Spleen (tissue), 11 donors: Measurements from ENCODE around the gene PHF3. TPM values are rescaled to one million over a fixed set of nuclear protein-coding genes. Genes with fewer than 3 reads are reported as not detected.
A peak's percentile ranks its signal among the peaks of the same experiment; 100 is the strongest.

ENCODE experiments used
- DNase-seq: peaks from one replicate; pipeline ENCODE4 v3.0.0-alpha.2; 2020
- H3K27ac ChIP-seq, 8 donors: fragments of 200-600 bp; sonication (generic) in 7 of 8; 1 replicate in 4 of 8; 2 replicates in 4 of 8; pipeline versions ENCODE4 v1.5.0 to v1.8.0; 2016 to 2021; ENCODE audit warnings: inconsistent platforms in 4 of 8, mild to moderate bottlenecking in 4 of 8, moderate library complexity in 1 of 8
- H3K27me3 ChIP-seq, 7 donors: fragments of 200-600 bp; sonication (generic) in 6 of 7; replicated peaks in 1 of 7; 1 replicate in 4 of 7; 2 replicates in 3 of 7; pipeline versions ENCODE4 v1.5.0 to v1.8.0; 2016 to 2021; ENCODE audit warnings: inconsistent platforms in 3 of 7, mild to moderate bottlenecking in 1 of 7
- H3K36me3 ChIP-seq, 6 donors: fragments of 200-600 bp; sonication (generic) in 5 of 6; 1 replicate in 4 of 6; 2 replicates in 2 of 6; pipeline versions ENCODE4 v1.5.0 to v1.8.0; 2016 to 2021; ENCODE audit warnings: inconsistent platforms in 2 of 6
- H3K4me1 ChIP-seq, 6 donors: fragments of 200-600 bp; sonication (generic) in 5 of 6; 1 replicate in 3 of 6; 2 replicates in 3 of 6; pipeline versions ENCODE4 v1.5.0 to v1.8.0; 2016 to 2021; ENCODE audit warnings: inconsistent platforms in 3 of 6
- H3K4me3 ChIP-seq, 8 donors: fragments of 200-600 bp; sonication (generic) in 7 of 8; 1 replicate in 4 of 8; 2 replicates in 4 of 8; pipeline versions ENCODE4 v1.5.0 to v1.8.0; 2016 to 2021; ENCODE audit warnings: inconsistent platforms in 4 of 8, mild to moderate bottlenecking in 4 of 8, moderate library complexity in 2 of 8
- H3K9me3 ChIP-seq, 8 donors: fragments of 200-600 bp; sonication (generic) in 7 of 8; 1 replicate in 4 of 8; 2 replicates in 4 of 8; pipeline versions ENCODE4 v1.5.0 to v1.8.0; 2016 to 2021; ENCODE audit warnings: inconsistent platforms in 4 of 8
- CTCF ChIP-seq, 11 experiments: fragments of 200-600 bp in 7 of 11; fragments of 450-650 bp in 4 of 11; sonication (generic) in 4 of 11; IDR thresholded peaks in 8 of 11; conservative IDR thresholded peaks in 3 of 11; 1 replicate in 7 of 11; 2 replicates in 4 of 11; pipeline versions ENCODE4 v1.4.0 to v1.8.0; 2016 to 2021; ENCODE audit warnings: antibody characterized with exemption in 11 of 11, inconsistent platforms in 4 of 11, mild to moderate bottlenecking in 1 of 11
- POLR2A ChIP-seq, 3 donors: fragments of 450-650 bp; IDR thresholded peaks; one replicate each; pipeline ENCODE4 v1.5.1; 2017; ENCODE audit warnings: antibody characterized with exemption in 3 of 3, mild to moderate bottlenecking in 1 of 3
- POLR2AphosphoS5 ChIP-seq, 3 donors: sonication (generic); formaldehyde crosslinking; IDR thresholded peaks; one replicate each; pipeline ENCODE4 v1.5.1; 2017; ENCODE audit warnings: antibody characterized with exemption in 3 of 3
- WGBS, 5 donors: extraction: QIAGEN DNeasy Blood & Tissue Kit in 3 of 5; methylation state at CpG; one replicate each; pipeline versions ENCODE4 v1.1.5 to v1.1.7; 2013 to 2018; 5-methylcytosine and 5-hydroxymethylcytosine counted together
- intact Hi-C: fragments of 100-400 bp; cut with DNase I; formaldehyde crosslinking; loops from one replicate; pipeline ENCODE4 v1.15.0; 2023; ENCODE audit warnings: low total_unique reads
- polyA plus RNA-seq, 3 donors: library from polyadenylated mRNA; stranded (reverse); fragments of 200-250 nt; gene quantifications; one replicate each; pipeline ENCODE4 v1.2.1, GENCODE V29; 2013
- total RNA-seq, 7 donors: library from RNA; depleted of rRNA in 3 of 7; stranded (reverse); fragments of >200 nt in 3 of 7; fragmentation: NEBNext Ultra II Directional in 4 of 7; extraction: Animal tissue kit (Norgen Biotek cat#: 25700) in 4 of 7; gene quantifications; one replicate each; pipeline versions ENCODE4 v1.1.0 to v1.2.1, GENCODE V29; 2016 to 2021
- donor health status: healthy with polysubstance abuse.
- donor health status: DM: no; HTN: no; CAD: no; lungs with moderate emphysema.
- donor health status: DM: no; HTN: no; CAD: no.
- donor health status: Bipolar disorder and iron deficiency.
- donor health status: healthy.
- donor health status: DM: no; HTN: no; CAD: no.
- donor health status: DM: yes; HTN: yes; CAD: no.

The PHF3 gene
- total and polyA plus RNA-seq, 10 donors: 7.5 to 111 (median 71.8) TPM

GRCh38 chr6:63652980-63653379 lies 17.4 kb downstream of the PHF3 start:
- H3K27ac ChIP-seq: no peak overlapping the region
- DNase-seq: no peak
- H3K4me3 ChIP-seq: no peak overlapping the region
- TF ChIP-seq POLR2A (IDR thresholded peaks at IDR 0.05): no peak
- TF ChIP-seq CTCF (IDR thresholded peaks at IDR 0.05 in 8 of 11, conservative IDR thresholded peaks at IDR 0.05 in 3 of 11): no peak
- no peak for TF ChIP-seq POLR2AphosphoS5 (IDR thresholded peaks at IDR 0.05)
- 32 to 67% (median 51%) methylated on average over 2 of the region's 2 CpGs for WGBS, 5 donors
- no peaks in the 10 kb centered on the region for H3K36me3 ChIP-seq
- H3K4me1 ChIP-seq: peaks cover 4 to 99% (median 75%) of the 10 kb centered on the region in 6 donors
- intact Hi-C loops: no loop called here
- H3K27me3 ChIP-seq: no peaks in the 10 kb centered on the region
- peaks cover 0 to 6% (median 0%) of the 10 kb centered on the region in 8 donors for H3K9me3 ChIP-seq

- Histone ChIP-seq H3K9me3 (no peaks in the 10 kb centered on the region), H3K4me1 (peaks cover 22 to 98% (median 70%) of the 10 kb centered on the region in 6 donors), H3K27me3 (no peaks in the 10 kb centered on the region), H3K4me3 (no peak overlapping the region), H3K27ac (no peak overlapping the region), H3K36me3 (no peaks in the 10 kb centered on the region)
- no peak for DNase-seq
- intact Hi-C loops: no loop called here
- TF ChIP-seq CTCF (IDR thresholded peaks at IDR 0.05 in 8 of 11, conservative IDR thresholded peaks at IDR 0.05 in 3 of 11) (no peak), POLR2AphosphoS5 (IDR thresholded peaks at IDR 0.05) (no peak), POLR2A (IDR thresholded peaks at IDR 0.05) (no peak)
- WGBS, 5 donors: 53 to 84% (median 67%) methylated on average over 1 of the region's 1 CpG
Observed at GRCh38 chr6:63660757-63661156, 25.2 kb downstream of the PHF3 start.

- no peaks in the 10 kb centered on the region for H3K27me3 ChIP-seq
- no peak overlapping the region for H3K4me3 ChIP-seq
- intact Hi-C loops: no loop called here
- no peaks in the 10 kb centered on the region for H3K9me3 ChIP-seq
- DNase-seq: peak; percentile 66
- WGBS, 5 donors: 91 to 98% (median 97%) methylated on average over 4 to 5 of the region's 5 CpGs
- TF ChIP-seq POLR2A (IDR thresholded peaks at IDR 0.05) (no peak), CTCF (IDR thresholded peaks at IDR 0.05 in 8 of 11, conservative IDR thresholded peaks at IDR 0.05 in 3 of 11) (no peak), POLR2AphosphoS5 (IDR thresholded peaks at IDR 0.05) (no peak)
- peaks cover 22 to 97% (median 70%) of the 10 kb centered on the region in 6 donors for H3K4me1 ChIP-seq
- H3K36me3 ChIP-seq: peaks cover 0 to 2% (median 0%) of the 10 kb centered on the region in 6 donors
- no peak overlapping the region for H3K27ac ChIP-seq
Observed at GRCh38 chr6:63661769-63662168, 26.2 kb downstream of the PHF3 start.

GRCh38 chr6:63663147-63663955 lies 27.7 kb downstream of the PHF3 start:
- intact Hi-C loops: no loop called here
- Histone ChIP-seq H3K27ac (peak overlapping the region in 1 of 8 donors; percentile 28), H3K4me1 (peaks cover 15 to 97% (median 71%) of the 10 kb centered on the region in 6 donors)

More at GRCh38 chr6:63663147-63663955, 27.7 kb downstream of the PHF3 start:
- WGBS, 5 donors: 86 to 95% (median 87%) methylated on average over 5 of the region's 5 CpGs
- TF ChIP-seq CTCF (IDR thresholded peaks at IDR 0.05 in 8 of 11, conservative IDR thresholded peaks at IDR 0.05 in 3 of 11) (no peak), POLR2AphosphoS5 (IDR thresholded peaks at IDR 0.05) (no peak), POLR2A (IDR thresholded peaks at IDR 0.05) (no peak)
- H3K27me3 ChIP-seq: no peaks in the 10 kb centered on the region
- peaks cover 0 to 3% (median 0%) of the 10 kb centered on the region in 6 donors for H3K36me3 ChIP-seq
- no peaks in the 10 kb centered on the region for H3K9me3 ChIP-seq
- DNase-seq: no peak
- no peak overlapping the region for H3K4me3 ChIP-seq
